Mesenchymal stem cell (in vitro differentiated cells and primary cell): Measurements from ENCODE around the gene STX2.

Experiments
- DNase-seq: peaks from one replicate; pipeline ENCODE4 v3.0.0-alpha.2; 2013
- H2AFZ ChIP-seq: one replicate; pipeline ENCODE4 v1.6.1; 2013; ENCODE audit warnings: low read depth, mild to moderate bottlenecking, control low read depth, inconsistent platforms, low read length, moderate library complexity
- H2AK5ac ChIP-seq: 2 replicates; pipeline ENCODE4 v1.6.1; 2013; ENCODE audit warnings: low read length, moderate library complexity, mild to moderate bottlenecking, inconsistent platforms; ENCODE audit not compliant: severe bottlenecking
- H2BK120ac ChIP-seq: one replicate; pipeline ENCODE4 v1.6.1; 2013; ENCODE audit warnings: low read depth, mild to moderate bottlenecking, inconsistent platforms, low read length, moderate library complexity
- H2BK12ac ChIP-seq, 2 experiments: one replicate each; pipeline ENCODE4 v1.6.1; 2013; ENCODE audit warnings: inconsistent platforms in 2 of 2, low read length in 2 of 2, mild to moderate bottlenecking in 2 of 2, moderate library complexity in 2 of 2, control low read depth in 1 of 2
- H2BK15ac ChIP-seq: one replicate; pipeline ENCODE4 v1.6.1; 2013; ENCODE audit warnings: mild to moderate bottlenecking, low read depth, inconsistent platforms; ENCODE audit not compliant: poor library complexity, severe bottlenecking
- H2BK5ac ChIP-seq: 2 replicates; pipeline ENCODE4 v1.6.1; 2013; ENCODE audit warnings: low read depth, mild to moderate bottlenecking, low read length, control low read depth, inconsistent platforms; ENCODE audit not compliant: poor library complexity, severe bottlenecking
- H3K14ac ChIP-seq, 2 experiments: one replicate each; pipeline ENCODE4 v1.6.1; 2013; ENCODE audit warnings: inconsistent platforms in 2 of 2, low read length in 2 of 2, control low read depth in 1 of 2, mild to moderate bottlenecking in 1 of 2, moderate library complexity in 1 of 2
- H3K18ac ChIP-seq, 2 experiments: one replicate each; pipeline ENCODE4 v1.6.1; 2013; ENCODE audit warnings: inconsistent platforms in 2 of 2, low read length in 2 of 2, control low read depth in 1 of 2, low read depth in 1 of 2, mild to moderate bottlenecking in 1 of 2
- H3K23ac ChIP-seq, 2 experiments: one replicate each; pipeline ENCODE4 v1.6.1; 2013; ENCODE audit warnings: inconsistent platforms in 2 of 2, low read length in 2 of 2, mild to moderate bottlenecking in 2 of 2, moderate library complexity in 2 of 2, control low read depth in 1 of 2
- H3K27ac ChIP-seq: 2 replicates; pipeline ENCODE4 v1.5.1; 2013; ENCODE audit warnings: mild to moderate bottlenecking, moderate library complexity, low read length, control low read depth, inconsistent platforms; ENCODE audit not compliant: poor library complexity, severe bottlenecking
- H3K27me3 ChIP-seq, 2 experiments: 2 replicates each; pipeline versions ENCODE4 v1.6.1 to v1.7.0; 2013; ENCODE audit warnings: low read length in 2 of 2, mild to moderate bottlenecking in 2 of 2, moderate library complexity in 2 of 2, control low read depth in 1 of 2, inconsistent platforms in 1 of 2; ENCODE audit not compliant: control insufficient read depth in 1 of 2, insufficient read depth in 1 of 2
- H3K36me3 ChIP-seq, 2 experiments: 2 replicates each; pipeline versions ENCODE4 v1.6.1 to v1.7.0; 2013; ENCODE audit warnings: low read length in 2 of 2, control low read depth in 1 of 2, inconsistent platforms in 1 of 2, low read depth in 1 of 2, mild to moderate bottlenecking in 1 of 2; ENCODE audit not compliant: insufficient read depth in 2 of 2, control insufficient read depth in 1 of 2
- H3K4ac ChIP-seq, 2 experiments: one replicate each; pipeline ENCODE4 v1.6.1; 2013; ENCODE audit warnings: inconsistent platforms in 2 of 2, low read length in 2 of 2, mild to moderate bottlenecking in 2 of 2, moderate library complexity in 2 of 2, control low read depth in 1 of 2, low read depth in 1 of 2
- H3K4me1 ChIP-seq: 2 replicates; pipeline ENCODE4 v1.6.1; 2013; ENCODE audit warnings: low read depth, low read length, control low read depth; ENCODE audit not compliant: control insufficient read depth, insufficient read depth
- H3K4me2 ChIP-seq: 2 replicates; pipeline ENCODE4 v1.6.1; 2013; ENCODE audit warnings: low read length, mild to moderate bottlenecking, inconsistent platforms; ENCODE audit not compliant: poor library complexity, severe bottlenecking
- H3K4me3 ChIP-seq, 2 experiments: 2 replicates each; pipeline versions ENCODE4 v1.5.1 to v1.7.0; 2013; ENCODE audit warnings: low read length in 2 of 2, mild to moderate bottlenecking in 2 of 2, control low read depth in 1 of 2, low read depth in 1 of 2; ENCODE audit not compliant: insufficient read depth in 1 of 2
- H3K79me1 ChIP-seq: replicated peaks from 2 replicates; pipeline ENCODE4 v1.6.1; 2013; ENCODE audit warnings: mild to moderate bottlenecking, control low read depth, low read length, inconsistent platforms; ENCODE audit not compliant: poor library complexity, severe bottlenecking
- H3K9ac ChIP-seq: 2 replicates; pipeline ENCODE4 v1.7.0; 2013; ENCODE audit warnings: mild to moderate bottlenecking, low read length, moderate library complexity
- H3K9me3 ChIP-seq: 2 replicates; pipeline ENCODE4 v1.7.0; 2013; ENCODE audit warnings: mild to moderate bottlenecking, low read length; ENCODE audit not compliant: control insufficient read depth
- H4K8ac ChIP-seq: one replicate; pipeline ENCODE4 v1.6.1; 2013; ENCODE audit warnings: inconsistent platforms, mild to moderate bottlenecking, low read length, moderate library complexity
- H4K91ac ChIP-seq: one replicate; pipeline ENCODE4 v1.6.1; 2013; ENCODE audit warnings: mild to moderate bottlenecking, low read length, inconsistent platforms
- WGBS: methylation state at CpG from one replicate; pipeline ENCODE4 v1.1.7; 2013; ENCODE audit warnings: mixed read lengths; 5-methylcytosine and 5-hydroxymethylcytosine counted together

Gene STX2

DNA sequence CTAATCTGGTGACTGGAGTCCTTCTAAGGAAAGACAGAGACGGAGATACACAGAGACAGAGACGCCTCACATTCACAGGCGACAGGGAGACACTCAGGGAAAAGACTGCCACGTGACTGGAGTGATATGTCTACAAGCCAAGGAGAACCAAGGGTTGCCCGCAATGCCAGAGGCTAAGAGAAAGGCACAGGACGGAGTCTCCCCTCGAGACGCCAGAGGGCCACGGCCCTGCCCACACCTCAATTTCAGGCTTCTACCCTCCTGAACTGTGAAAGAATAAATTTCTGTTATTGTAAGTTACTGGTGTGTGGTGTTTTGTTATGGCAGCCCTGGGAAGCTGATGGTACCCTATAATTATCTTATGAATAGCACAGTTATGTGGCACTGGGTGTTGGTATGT lies 21.3 kb upstream of the STX2 start:
- no peak overlapping the region for H2AK5ac ChIP-seq
- no peak overlapping the region for H4K91ac ChIP-seq
- no peak overlapping the region for H3K4me2 ChIP-seq
- no peaks in the 10 kb centered on the region for H3K79me1 ChIP-seq
- no peak overlapping the region for H4K8ac ChIP-seq
- no peak overlapping the region for H3K4ac ChIP-seq
- H2BK15ac ChIP-seq: no peak overlapping the region
- H3K18ac ChIP-seq: no peak overlapping the region
- no peaks in the 10 kb centered on the region for H3K36me3 ChIP-seq
- 92% methylated on average over 5 of the region's 9 CpGs for WGBS
- H3K9ac ChIP-seq: no peak overlapping the region
- H3K27me3 ChIP-seq: peaks cover 0 to 2% of the 10 kb centered on the region in 2 experiments
- H3K4me3 ChIP-seq: no peak overlapping the region
- H2AFZ ChIP-seq: no peak overlapping the region
- no peaks in the 10 kb centered on the region for H3K4me1 ChIP-seq
- H2BK120ac ChIP-seq: no peak overlapping the region
- H3K14ac ChIP-seq: no peak overlapping the region
- H3K23ac ChIP-seq: no peak overlapping the region
- H2BK12ac ChIP-seq: no peak overlapping the region
- H3K27ac ChIP-seq: no peak overlapping the region
- peaks cover 13% of the 10 kb centered on the region for H3K9me3 ChIP-seq
- DNase-seq: no peak
- H2BK5ac ChIP-seq: no peak overlapping the region

DNA sequence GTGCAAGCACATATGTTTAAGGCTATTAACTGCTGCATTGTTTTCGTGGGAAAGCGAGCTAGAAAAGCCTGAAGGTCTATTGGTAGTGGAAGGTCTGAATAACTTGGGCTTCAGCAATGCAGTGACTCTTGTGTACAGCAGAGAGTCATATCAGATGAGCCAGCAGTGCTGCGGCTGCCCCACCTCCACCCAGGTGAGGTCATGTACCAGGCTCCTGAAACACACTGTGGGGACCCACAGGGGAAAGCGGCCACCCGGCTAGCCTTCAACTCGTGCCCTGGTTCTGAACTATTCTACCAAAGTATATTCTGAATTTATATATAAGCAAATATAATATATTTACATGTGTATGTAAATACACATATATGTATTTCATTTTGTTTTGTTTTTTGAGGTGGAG lies 20.1 kb upstream of the STX2 start:
- Histone ChIP-seq H3K18ac (no peak overlapping the region), H3K4me1 (no peaks in the 10 kb centered on the region), H2AFZ (no peak overlapping the region), H4K8ac (no peak overlapping the region), H3K27ac (no peak overlapping the region), H3K14ac (no peak overlapping the region), H3K9ac (no peak overlapping the region), H3K4me2 (no peak overlapping the region), H3K79me1 (no peaks in the 10 kb centered on the region), H3K4me3 (no peak overlapping the region), H4K91ac (no peak overlapping the region), H2AK5ac (no peak overlapping the region), H3K4ac (no peak overlapping the region), H3K27me3 (peaks cover 6 to 9% of the 10 kb centered on the region in 2 experiments), H3K36me3 (no peaks in the 10 kb centered on the region), H2BK120ac (no peak overlapping the region), H2BK5ac (no peak overlapping the region), H3K23ac (no peak overlapping the region), H2BK15ac (no peak overlapping the region), H3K9me3 (peaks cover 13% of the 10 kb centered on the region), H2BK12ac (no peak overlapping the region)
- DNase-seq: no peak
- WGBS: 88% methylated on average over 3 of the region's 6 CpGs

DNA sequence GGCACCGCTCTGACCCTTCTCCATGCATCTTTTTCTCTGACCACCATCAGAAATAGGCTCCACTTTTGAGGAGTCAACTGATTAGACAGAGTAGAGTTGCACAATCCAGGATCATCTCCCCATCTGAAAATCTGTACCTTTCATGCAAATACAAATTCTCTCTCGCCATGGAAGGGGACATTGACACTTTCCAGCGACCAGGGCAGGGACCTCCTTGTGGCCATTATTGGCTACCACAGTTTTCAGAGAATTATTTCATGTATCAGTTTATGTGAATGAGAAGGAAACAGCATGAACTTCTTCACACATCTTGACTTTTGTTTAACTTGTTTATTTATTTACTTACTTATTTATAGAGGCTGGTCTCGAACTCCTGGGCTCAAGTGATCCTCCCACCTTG lies 19.0 kb upstream of the STX2 start:
- Histone ChIP-seq H2BK5ac (no peak overlapping the region), H2BK15ac (no peak overlapping the region), H3K9ac (no peak overlapping the region), H2BK120ac (no peak overlapping the region), H3K23ac (no peak overlapping the region), H3K14ac (no peak overlapping the region), H3K9me3 (peaks cover 13% of the 10 kb centered on the region), H3K4me1 (no peaks in the 10 kb centered on the region), H3K4me3 (no peak overlapping the region), H3K4ac (no peak overlapping the region), H3K79me1 (no peaks in the 10 kb centered on the region), H3K36me3 (no peaks in the 10 kb centered on the region), H3K18ac (no peak overlapping the region), H3K27ac (no peak overlapping the region), H2AFZ (no peak overlapping the region), H2AK5ac (no peak overlapping the region), H4K91ac (no peak overlapping the region), H2BK12ac (no peak overlapping the region), H3K27me3 (peaks cover 14 to 18% of the 10 kb centered on the region in 2 experiments), H4K8ac (no peak overlapping the region), H3K4me2 (no peak overlapping the region)
- WGBS: 73% methylated on average over 4 of the region's 4 CpGs
- no peak for DNase-seq

DNA sequence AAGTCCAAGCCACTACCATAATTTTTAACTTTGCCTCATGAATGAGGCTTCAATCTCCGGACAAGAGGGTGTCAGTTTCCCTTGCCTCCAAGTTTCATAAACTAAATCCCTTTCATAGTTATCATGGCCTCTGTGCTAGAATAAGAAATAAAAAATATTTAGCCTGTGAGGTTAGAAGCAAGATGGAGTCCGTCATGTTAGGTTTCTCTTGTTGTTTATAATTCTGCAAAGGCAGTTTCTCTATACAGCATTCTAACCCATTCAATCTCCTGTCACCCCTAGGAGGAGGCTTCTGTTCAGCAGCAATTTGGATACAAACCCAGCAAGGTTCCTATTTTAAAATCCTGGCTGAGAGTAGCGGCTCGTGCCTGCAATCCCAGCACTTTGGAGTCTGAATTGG lies 17.0 kb upstream of the STX2 start:
- H3K4me2 ChIP-seq: no peak overlapping the region
- H3K79me1 ChIP-seq: no peaks in the 10 kb centered on the region
- no peak for DNase-seq
- peaks cover 2% of the 10 kb centered on the region for H3K4me1 ChIP-seq
- no peak overlapping the region for H3K27ac ChIP-seq
- no peak overlapping the region for H2BK120ac ChIP-seq
- 100% methylated on average over 3 of the region's 4 CpGs for WGBS
- H4K91ac ChIP-seq: no peak overlapping the region
- peaks cover 14 to 18% of the 10 kb centered on the region in 2 experiments for H3K27me3 ChIP-seq
- H3K36me3 ChIP-seq: no peaks in the 10 kb centered on the region
- no peak overlapping the region for H3K4ac ChIP-seq
- H4K8ac ChIP-seq: no peak overlapping the region
- no peak overlapping the region for H3K9ac ChIP-seq
- H2AFZ ChIP-seq: no peak overlapping the region
- H3K18ac ChIP-seq: no peak overlapping the region
- no peak overlapping the region for H3K14ac ChIP-seq
- H2AK5ac ChIP-seq: no peak overlapping the region
- H3K23ac ChIP-seq: no peak overlapping the region
- H3K4me3 ChIP-seq: no peak overlapping the region
- no peak overlapping the region for H2BK15ac ChIP-seq
- no peak overlapping the region for H2BK12ac ChIP-seq
- peaks cover 13% of the 10 kb centered on the region for H3K9me3 ChIP-seq
- no peak overlapping the region for H2BK5ac ChIP-seq
